ENCODE results near the gene BCO2.
"Not testable (repeated sequence)": the region's sequence is repeated elsewhere in the genome, so short reads cannot be mapped to it uniquely, and the experiment has no call there.

Gene BCO2

DNA sequence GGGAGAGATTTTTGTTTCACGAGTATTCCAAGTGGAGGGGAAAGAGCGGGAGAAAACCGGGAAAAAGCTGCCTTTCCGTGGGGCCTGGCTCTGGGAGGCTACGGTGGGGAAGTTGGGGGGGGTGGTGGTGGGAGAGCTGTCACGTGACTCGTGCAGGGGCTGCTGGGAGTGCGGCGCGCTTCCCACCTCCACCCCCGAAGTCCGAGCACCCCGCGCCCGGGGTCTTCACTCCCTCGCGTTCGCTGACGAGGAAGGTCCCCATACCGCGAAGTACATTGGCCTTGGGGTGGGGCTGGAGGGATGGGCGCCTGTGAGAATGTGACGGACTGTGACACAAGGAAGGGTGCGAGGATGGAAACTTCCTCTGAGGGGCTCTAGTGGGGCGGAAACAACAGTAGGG, 8.2 kb upstream of the BCO2 start, which contains the start of gene TEX12:
TSS of gene TEX12 (plus strand) at position 228 of the 400 bp plus-strand sequence. CDS start 1,897 bp downstream, outside the sequence.
- no peak for DNase-seq

DNA sequence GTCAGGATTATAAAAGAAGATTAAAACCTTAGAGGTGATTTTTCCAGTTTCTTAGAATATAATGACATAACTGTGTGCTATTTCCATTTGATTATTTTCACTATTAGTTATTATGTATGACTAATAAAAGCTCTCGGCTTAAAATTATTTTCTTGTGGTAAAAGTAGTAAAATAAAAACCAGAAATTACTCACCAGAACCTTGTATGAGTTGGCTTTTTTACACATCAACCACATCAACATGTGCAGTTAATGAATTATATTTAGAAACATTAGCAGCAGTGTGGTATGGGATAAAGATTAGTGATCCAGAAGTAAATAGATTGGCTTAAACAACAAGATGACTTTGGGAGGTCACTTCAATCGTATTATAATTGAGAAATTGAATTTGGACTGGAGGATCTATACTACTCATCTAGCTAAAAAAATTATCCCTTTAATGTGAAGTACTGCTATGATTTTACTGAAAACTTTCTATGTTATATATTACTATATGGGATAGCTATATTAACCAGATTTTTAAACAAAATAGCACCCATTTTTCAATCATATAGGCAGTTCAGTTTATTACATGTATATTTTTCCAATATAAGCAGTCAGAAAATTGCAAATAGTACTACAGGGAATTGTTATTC, 2.8 kb upstream of the BCO2 start:
- DNase-seq, result no peak

- no peak for DNase-seq
Measured at GRCh38 chr11:112173152-112173551, 2.2 kb upstream of the BCO2 start.

DNA sequence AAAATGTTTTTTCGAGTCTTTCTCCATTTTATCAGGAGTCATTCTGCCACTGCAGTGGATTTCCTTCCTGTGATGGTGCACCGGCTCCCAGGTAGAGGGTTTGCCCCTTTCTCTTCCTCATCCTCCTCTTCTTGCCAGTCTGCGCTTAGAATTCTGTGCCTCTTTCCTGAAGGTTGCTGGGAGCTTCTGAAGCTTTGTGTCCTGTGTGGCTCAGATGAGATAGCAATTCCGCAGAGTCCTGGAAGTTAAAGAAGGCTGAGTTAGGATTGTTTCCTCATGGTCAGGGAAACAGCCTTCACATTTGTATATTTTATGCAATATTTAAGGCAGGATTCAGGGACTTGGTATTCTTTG, 264 bp downstream of the BCO2 start:
- no peak for DNase-seq

DNA sequence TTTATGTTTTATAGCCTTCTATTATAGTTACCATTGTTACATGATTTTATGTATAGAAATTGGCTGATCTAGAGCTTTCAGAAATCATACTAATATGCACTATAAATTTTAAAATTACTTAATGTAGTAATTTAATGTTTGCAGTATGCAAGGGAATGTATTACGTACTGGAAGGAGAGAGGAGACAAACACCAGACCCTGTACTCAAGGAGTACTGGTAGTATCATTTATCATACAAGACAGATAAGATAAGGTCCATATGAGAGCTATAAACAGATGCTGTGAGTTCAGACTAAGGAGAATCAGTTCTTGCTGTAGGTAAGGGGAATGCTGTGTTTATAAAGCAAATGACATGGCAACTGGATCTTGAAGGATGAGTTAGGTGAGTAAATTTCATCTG, 765 bp downstream of the BCO2 start:
- no peak for DNase-seq

GRCh38 chr11:112177589-112177988, 2.3 kb downstream of the BCO2 start:
- DNase-seq, result no peak

- DNase-seq, result no peak
Measured at GRCh38 chr11:112178428-112178827, 3.1 kb downstream of the BCO2 start.

DNA sequence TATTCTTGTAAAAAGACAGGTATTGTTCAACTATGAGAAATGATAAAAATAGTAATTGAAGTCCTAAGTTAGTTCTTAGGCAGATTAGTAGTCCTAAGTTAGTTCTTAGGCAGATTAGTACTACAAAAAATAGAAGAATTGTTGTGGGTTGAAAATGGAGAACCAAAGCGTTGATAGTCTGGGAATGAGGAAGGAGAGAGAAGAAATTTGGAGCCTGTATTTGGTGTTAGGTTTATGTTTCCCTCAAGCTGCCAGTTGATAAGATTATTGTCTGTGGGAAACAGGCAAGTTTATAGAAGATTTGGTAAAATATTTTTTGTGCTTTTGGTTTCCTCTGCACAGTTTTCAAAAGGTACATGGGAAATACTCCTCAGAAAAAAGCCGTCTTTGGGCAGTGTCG, 3.6 kb downstream of the BCO2 start:
- no peak for DNase-seq

GRCh38 chr11:112179601-112180000, 4.3 kb downstream of the BCO2 start:
- no peak for DNase-seq

- no peak for DNase-seq
Measured at GRCh38 chr11:112182867-112183266, 7.6 kb downstream of the BCO2 start.

DNA sequence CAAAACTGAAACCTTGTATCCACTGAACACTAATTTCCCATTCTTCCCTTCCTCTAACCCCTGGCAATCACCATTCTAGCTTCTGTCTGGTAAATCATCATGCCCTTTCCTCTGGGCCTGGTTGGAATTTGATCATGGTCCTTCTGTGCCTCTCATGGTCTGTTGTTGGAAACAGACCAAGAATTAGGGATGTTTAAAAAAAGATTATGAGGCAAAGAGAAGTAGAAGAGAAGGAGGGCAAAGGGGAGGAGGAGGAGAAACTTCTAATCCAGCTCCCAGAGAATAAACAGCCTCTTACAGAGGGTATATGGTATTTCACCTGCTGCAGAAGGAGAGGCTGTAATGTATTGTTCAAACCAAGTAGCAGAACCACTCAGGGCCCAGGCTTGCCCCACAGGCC, 10.6 kb downstream of the BCO2 start:
- DNase-seq, result no peak

- no peak for DNase-seq
Measured at GRCh38 chr11:112186304-112186703, 11.0 kb downstream of the BCO2 start.

- not testable (repeated sequence) for DNase-seq
Measured at GRCh38 chr11:112195113-112195512, 19.8 kb downstream of the BCO2 start.

- DNase-seq, result no peak
Measured at GRCh38 chr11:112195951-112196351, 20.6 kb downstream of the BCO2 start.

GRCh38 chr11:112196519-112197087, 21.3 kb downstream of the BCO2 start:
- DNase-seq, result no peak

- DNase-seq, result not testable (repeated sequence)
Measured at GRCh38 chr11:112199101-112199500, 23.8 kb downstream of the BCO2 start.

- DNase-seq, result no peak
Measured at GRCh38 chr11:112200252-112200651, 24.9 kb downstream of the BCO2 start.

GRCh38 chr11:112206071-112206470, 30.8 kb downstream of the BCO2 start:
- no peak for DNase-seq

DNA sequence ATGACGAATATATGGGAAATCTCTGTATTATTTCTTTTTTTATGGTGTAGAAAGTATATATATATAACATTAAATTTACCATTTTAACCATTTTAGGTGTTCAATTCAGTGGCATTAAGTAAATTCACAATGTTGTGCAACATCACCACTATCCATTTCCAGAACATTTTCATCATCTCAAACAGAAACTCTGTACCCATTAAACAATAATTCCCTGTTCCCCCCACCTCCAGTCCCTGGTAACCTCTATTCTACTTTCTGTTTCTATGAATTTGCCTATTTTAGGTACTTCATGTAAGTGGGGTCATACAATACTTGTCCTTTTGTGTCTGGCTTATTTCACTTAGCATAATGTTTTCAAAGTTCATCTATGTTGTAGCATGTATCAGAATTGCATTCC, 35.6 kb downstream of the BCO2 start:
- DNase-seq, result no peak

GRCh38 chr11:112211536-112211935, 36.2 kb downstream of the BCO2 start:
- no peak for DNase-seq

GRCh38 chr11:112212290-112212689, 37.0 kb downstream of the BCO2 start:
- no peak for DNase-seq

DNA sequence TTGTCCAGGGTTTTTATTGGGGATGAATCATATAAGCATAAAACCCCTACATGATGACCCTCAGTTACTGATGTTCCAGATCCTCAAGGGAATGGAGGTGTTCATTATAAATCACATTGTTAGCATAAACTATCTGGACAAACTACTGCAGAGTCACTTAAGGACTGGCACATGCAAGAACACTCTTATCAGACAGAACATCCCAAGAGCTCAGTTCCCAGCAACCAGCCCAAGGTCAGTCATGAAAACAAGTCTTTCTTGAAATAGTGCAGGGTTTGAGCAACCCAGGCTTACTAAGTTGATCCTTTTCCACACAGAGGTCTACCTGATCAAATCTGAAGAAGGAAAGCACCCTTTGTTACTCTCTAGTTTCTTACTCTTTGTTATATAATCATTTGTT, 37.4 kb downstream of the BCO2 start:
- no peak for DNase-seq

DNA sequence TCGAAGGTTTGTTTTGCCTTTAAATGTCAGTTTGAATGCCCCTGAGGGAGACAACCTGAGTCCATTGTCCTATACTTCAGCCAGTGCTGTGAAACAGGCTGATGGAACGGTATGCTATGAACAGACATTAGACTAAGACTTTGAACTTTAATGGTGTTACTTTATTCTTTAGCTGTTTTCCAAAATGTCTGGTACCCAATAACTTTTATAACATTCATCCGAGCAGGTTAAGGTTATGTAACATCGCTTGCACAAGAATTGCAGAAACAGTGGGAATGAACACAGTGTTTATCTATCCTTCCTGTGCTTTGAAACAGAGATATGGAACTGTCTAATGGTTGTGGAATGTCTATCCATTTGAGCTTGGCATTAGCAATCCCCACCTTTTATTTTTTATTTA, 38.4 kb downstream of the BCO2 start:
- no peak for DNase-seq

DNA sequence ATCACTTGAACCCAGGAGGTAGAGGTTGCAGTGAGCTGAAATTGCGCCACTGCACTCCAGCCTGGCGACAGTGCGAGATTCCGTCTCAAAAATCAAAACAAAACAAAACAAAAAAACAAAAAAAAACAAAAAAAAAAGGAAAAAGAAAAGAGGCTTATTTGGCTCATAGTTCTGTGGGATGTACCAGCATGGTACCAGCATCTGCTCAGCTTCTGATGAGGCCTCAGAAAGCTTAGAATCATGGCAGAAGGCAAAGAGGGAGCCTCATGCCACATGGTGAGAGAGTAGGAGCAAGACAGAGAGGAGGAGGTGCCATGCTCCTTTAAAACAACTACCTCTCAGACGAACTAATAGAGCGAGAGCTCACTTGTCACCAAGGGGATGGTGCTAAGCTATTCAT, 40.3 kb downstream of the BCO2 start:
- DNase-seq, result no peak

GRCh38 chr11:112216561-112217105, 41.3 kb downstream of the BCO2 start:
- no peak for DNase-seq

All from SHP77 treated with DMSO at 0.1 percent for 48 hours (cell line).